ENCODE results near the gene ZNF778. TPM values are rescaled to one million over a fixed set of nuclear protein-coding genes. Genes with fewer than 3 reads are reported as not detected.

The ZNF778 gene
- total and polyA plus RNA-seq, 10 of the 15 experiments (the other 5 are each of a cell fraction or from before 2014, with no cell fraction given) = 0.20 to 9.7 (median 4.1) TPM

GRCh38 chr16:89241187-89242007 lies 23.9 kb downstream of the ZNF778 start:
- 9% methylated on average over 32 of the region's 39 CpGs for WGBS (ENCODE audit: insufficient coverage, insufficient replicate concordance, low lambda C conversion rate, missing lambda C conversion rate)
- H3K79me2 ChIP-seq (ENCODE audit: control insufficient read depth, insufficient read depth, low read length) = peaks cover 7% of the 10 kb centered on the region
- DNase-seq (ENCODE audit: low read depth, low spot score) (peak; percentile 57), FAIRE-seq (no peak), ATAC-seq (peak; percentile 86)
- RAD21 ChIA-PET (ENCODE audit: unreplicated experiment) = interaction anchor here (0.7 kb wide), 1 partner anchor 31 kb away, joined by 4 read pairs; no protein-coding TSS in a partner anchor
- H3K4me2 ChIP-seq (ENCODE audit: control insufficient read depth, insufficient read depth) = peak overlapping the region; percentile 94
- no peaks in the 10 kb centered on the region for H4K20me1 ChIP-seq (ENCODE audit: control insufficient read depth, insufficient read depth)
- TSS peak; percentile 98 for BruUV-seq (replicated peaks)
- H3K9ac ChIP-seq (ENCODE audit: control insufficient read depth, insufficient read depth, low read length) = peak overlapping the region; percentile 98
- no peaks in the 10 kb centered on the region for H3K36me3 ChIP-seq (ENCODE audit: control insufficient read depth in 2 of 2, insufficient read depth in 2 of 2, low read length in 1 of 2)
- no peaks in the 10 kb centered on the region for H3K9me3 ChIP-seq (replicated peaks; ENCODE audit: control insufficient read depth, insufficient read depth, low read length)
- H2AFZ ChIP-seq (ENCODE audit: control insufficient read depth, low read depth, low read length) = peak overlapping the region; percentile 91
- H3K4me3 ChIP-seq = peak overlapping the region; percentile 72
- intact Hi-C loops (cut with micrococcal nuclease; ENCODE audit: unreplicated experiment) = loop anchor here (5.0 kb wide), 2 partner anchors 246 to 316 kb away; no protein-coding TSS in a partner anchor
- H3K27ac ChIP-seq (ENCODE audit: control insufficient read depth, insufficient read depth) = peak overlapping the region; percentile 96
- in situ Hi-C loops (cut with MboI) = no loop called here
- H3K27me3 ChIP-seq (replicated peaks in 1 of 2; ENCODE audit: control insufficient read depth in 2 of 2, insufficient read depth in 2 of 2, low read length in 1 of 2) = no peaks in the 10 kb centered on the region
- POLR2A ChIA-PET = interaction anchor here (0.6 kb wide), 4 partner anchors 10 to 643 kb away, joined by 3 to 7 read pairs (median 4); no protein-coding TSS in a partner anchor
- H3K4me1 ChIP-seq (ENCODE audit: control insufficient read depth, insufficient read depth, low read length) = no peaks in the 10 kb centered on the region; the same call in 1 of the 2 replicates
- SMC1A ChIA-PET (ENCODE audit: uncharacterized antibody, unreplicated experiment) = interaction anchor here (1.0 to 1.2 kb wide), 3 partner anchors 248 to 324 kb away, joined by 3 read pairs; no protein-coding TSS in a partner anchor
- CTCF ChIA-PET = interaction anchor here (0.7 to 2.1 kb wide), 6 partner anchors 21 to 426 kb away, joined by 3 to 11 read pairs (median 4); partner anchors contain the start of genes SPG7 and ZNF778
- TF ChIP-seq E2F4 (IDR thresholded peaks at IDR 0.05; ENCODE audit: low read depth, low read length) (no peak), SRF (IDR thresholded peaks at IDR 0.05; ENCODE audit: low read depth in 2 of 2, low read length in 2 of 2) (no peak), USF1 (IDR thresholded peaks at IDR 0.05; ENCODE audit: borderline replicate concordance, extremely low read length, insufficient read depth, low read depth, low read length) (no peak), ZNF24 (IDR thresholded peaks at IDR 0.05) (no peak), HDGF (IDR thresholded peaks at IDR 0.05) (no peak), POLR2AphosphoS2 (IDR thresholded peaks at IDR 0.05; ENCODE audit: low read depth, low read length) (peak; percentile 86), ZNF622 (IDR thresholded peaks at IDR 0.05) (no peak), ZNF207 (IDR thresholded peaks at IDR 0.05; ENCODE audit: borderline replicate concordance) (no peak), RAD51 (IDR thresholded peaks at IDR 0.05) (no peak), BACH1 (IDR thresholded peaks at IDR 0.05; ENCODE audit: borderline replicate concordance) (peak; percentile 79; the same call in 1 of the 2 replicates), ETV6 (conservative IDR thresholded peaks at IDR 0.05 in 1 of 2, IDR thresholded peaks at IDR 0.05 in 1 of 2; ENCODE audit: borderline replicate concordance in 1 of 2, low read depth in 1 of 2) (0 out of 4 replicates have a peak, but pooled peaks of 1 of the 2 experiments have one; percentile 6), CUX1 (IDR thresholded peaks at IDR 0.05; ENCODE audit: insufficient replicate concordance, low read depth, low read length) (no peak), SMC3 (IDR thresholded peaks at IDR 0.05; ENCODE audit: borderline replicate concordance, low read length) (no peak)

Data from GM12878 (cell line).